ENCODE data around the gene CCDC51. TPM values are rescaled to one million over a fixed set of nuclear protein-coding genes. Genes with fewer than 3 reads are reported as not detected.
A peak's percentile ranks its signal among the peaks of the same experiment; 100 is the strongest.

Gene CCDC51
- total and polyA plus RNA-seq, 2 of the 13 experiments (the other 11 are each of a cell fraction or from before 2014, with no cell fraction given): 18.1 to 29.4 TPM

- H4K20me1 ChIP-seq (ENCODE audit: insufficient read depth, low read length): no peaks in the 10 kb centered on the region
- H3K27me3 ChIP-seq (ENCODE audit: control insufficient read depth in 1 of 2, insufficient read depth in 2 of 2, low read length in 2 of 2): no peaks in the 10 kb centered on the region; a peak in 1 of 5 replicates
- BruUV-seq (replicated peaks): no TSS peak
- CTCF ChIA-PET (ENCODE audit: low intra/inter-chr PET ratio, low total read pairs): no interaction called here
- peak overlapping the region; percentile 95 for H3K4me2 ChIP-seq (ENCODE audit: low read depth, low read length)
- in situ Hi-C loops (cut with HindIII; ENCODE audit: extremely low pct_ligation_motif_present, low pct_unique_long_range_greater_than_20kb): no loop called here
- peak overlapping the region; percentile 61 to 83 (median 65) for H3K4me3 ChIP-seq (replicated peaks in 1 of 3; ENCODE audit: insufficient read depth in 1 of 3, low read depth in 2 of 3, low read length in 3 of 3)
- ATAC-seq (peak; percentile 47), DNase-seq (ENCODE audit: low spot score) (no peak), FAIRE-seq (no peak)
- no peak overlapping the region for H2AFZ ChIP-seq (ENCODE audit: low read length)
- 0 out of 2 replicates have a peak, but pooled peaks have one; percentile 19 for TF ChIP-seq ZNF143 (CRISPR knock-in tag; IDR thresholded peaks at IDR 0.05)
- TF ChIP-seq ARID2 (CRISPR knock-in tag; IDR thresholded peaks at IDR 0.05; ENCODE audit: borderline replicate concordance): 0 out of 2 replicates have a peak, but pooled peaks have one; percentile 59
- no peak for TF ChIP-seq TGIF2 (CRISPR knock-in tag; IDR thresholded peaks at IDR 0.05)
- TF ChIP-seq MATR3 (CRISPR knock-in tag; IDR thresholded peaks at IDR 0.05): no peak
- TF ChIP-seq MXD1 (CRISPR knock-in tag; IDR thresholded peaks at IDR 0.05): 0 out of 2 replicates have a peak, but pooled peaks have one; percentile 2
- TF ChIP-seq PCBP1 (IDR thresholded peaks at IDR 0.05; ENCODE audit: borderline replicate concordance, low read depth, low read length): 0 out of 2 replicates have a peak, but pooled peaks have one; percentile 11
- H3K4me1 ChIP-seq (ENCODE audit: insufficient read depth, low read length): peaks cover 57% of the 10 kb centered on the region
- WGBS (ENCODE audit: low lambda C conversion rate): 0% methylated on average over 1 of the region's 5 CpGs
- H3K27ac ChIP-seq (ENCODE audit: extremely low read length, insufficient read depth, low read length): peak overlapping the region; percentile 89
- intact Hi-C loops (cut with micrococcal nuclease; ENCODE audit: unreplicated experiment): loop anchor here (2.0 kb wide), 2 partner anchors 34 to 84 kb away; partner anchors contain the start of gene PFKFB4
- no peaks in the 10 kb centered on the region for H3K9me3 ChIP-seq (ENCODE audit: low read length)
- POLR2A ChIA-PET: interaction anchor here (0.8 to 3.2 kb wide), 31 partner anchors 8 to 284 kb away, joined by 3 to 41 read pairs (median 10); partner anchors contain the start of genes ATRIP, CCDC51, CDC25A and CELSR3
- peak overlapping the region; percentile 80 for H3K9ac ChIP-seq (ENCODE audit: insufficient read depth, low read depth, low read length)
- peaks cover 2 to 10% of the 10 kb centered on the region in 2 experiments; a peak in 2 of 5 replicates for H3K36me3 ChIP-seq (replicated peaks in 1 of 2; ENCODE audit: control insufficient read depth in 1 of 2, insufficient read depth in 2 of 2, low read length in 2 of 2)
- peaks cover 4% of the 10 kb centered on the region for H3K79me2 ChIP-seq (ENCODE audit: insufficient read depth, low read length)
These were observed 32.7 kb upstream of the CCDC51 start for GRCh38 chr3:48472673-48472922.

- POLR2A ChIA-PET: interaction anchor here (1.2 to 1.7 kb wide), 5 partner anchors 19 to 87 kb away, joined by 3 to 5 read pairs (median 4); partner anchors contain the start of genes ATRIP, CCDC51, PFKFB4 and TMA7
- H4K20me1 ChIP-seq (ENCODE audit: insufficient read depth, low read length): no peaks in the 10 kb centered on the region
- no CpG with 5 or more reads among the region's 1 CpG for WGBS (ENCODE audit: low lambda C conversion rate)
- no peak for ATAC-seq
- CTCF ChIA-PET (ENCODE audit: low intra/inter-chr PET ratio, low total read pairs): no interaction called here
- no peak overlapping the region for H2AFZ ChIP-seq (ENCODE audit: low read length)
- H3K4me2 ChIP-seq (ENCODE audit: low read depth, low read length): 0 out of 2 replicates have a peak overlapping the region, but pooled peaks have one; percentile 18
- intact Hi-C loops (cut with micrococcal nuclease; ENCODE audit: unreplicated experiment): no loop called here
- H3K4me3 ChIP-seq (replicated peaks in 1 of 3; ENCODE audit: insufficient read depth in 1 of 3, low read depth in 2 of 3, low read length in 3 of 3): no peak overlapping the region
- DNase-seq (ENCODE audit: low spot score): no peak
- H3K27ac ChIP-seq (ENCODE audit: extremely low read length, insufficient read depth, low read length): peak overlapping the region; percentile 54
- in situ Hi-C loops (cut with HindIII; ENCODE audit: extremely low pct_ligation_motif_present, low pct_unique_long_range_greater_than_20kb): no loop called here
- H3K27me3 ChIP-seq (ENCODE audit: control insufficient read depth in 1 of 2, insufficient read depth in 2 of 2, low read length in 2 of 2): no peaks in the 10 kb centered on the region; a peak in 1 of 5 replicates
- no TSS peak for BruUV-seq (replicated peaks)
- no peak for FAIRE-seq
- peaks cover 3 to 10% of the 10 kb centered on the region in 2 experiments; a peak in 3 of 5 replicates for H3K36me3 ChIP-seq (replicated peaks in 1 of 2; ENCODE audit: control insufficient read depth in 1 of 2, insufficient read depth in 2 of 2, low read length in 2 of 2)
- no peak overlapping the region for H3K9ac ChIP-seq (ENCODE audit: insufficient read depth, low read depth, low read length)
- peaks cover 4% of the 10 kb centered on the region for H3K79me2 ChIP-seq (ENCODE audit: insufficient read depth, low read length)
- peaks cover 75% of the 10 kb centered on the region for H3K4me1 ChIP-seq (ENCODE audit: insufficient read depth, low read length)
- H3K9me3 ChIP-seq (ENCODE audit: low read length): no peaks in the 10 kb centered on the region
- TF ChIP-seq PCBP1 (IDR thresholded peaks at IDR 0.05; ENCODE audit: borderline replicate concordance, low read depth, low read length) (no peak), MEF2D (CRISPR knock-in tag; IDR thresholded peaks at IDR 0.05) (no peak), NCOA5 (CRISPR knock-in tag; IDR thresholded peaks at IDR 0.05) (no peak), TBX3 (IDR thresholded peaks at IDR 0.05; ENCODE audit: borderline replicate concordance) (no peak), PLRG1 (conservative IDR thresholded peaks at IDR 0.05) (no peak), TSC22D2 (CRISPR knock-in tag; IDR thresholded peaks at IDR 0.05; ENCODE audit: borderline replicate concordance) (no peak), LCORL (IDR thresholded peaks at IDR 0.05) (no peak), LCORL (CRISPR knock-in tag; IDR thresholded peaks at IDR 0.05) (no peak), NR2F6 (IDR thresholded peaks at IDR 0.05) (peak; percentile 31; the same call in 1 of the 2 replicates), NR2F6 (CRISPR knock-in tag; IDR thresholded peaks at IDR 0.05) (no peak)
- TF ChIP-seq, protein P1, sequence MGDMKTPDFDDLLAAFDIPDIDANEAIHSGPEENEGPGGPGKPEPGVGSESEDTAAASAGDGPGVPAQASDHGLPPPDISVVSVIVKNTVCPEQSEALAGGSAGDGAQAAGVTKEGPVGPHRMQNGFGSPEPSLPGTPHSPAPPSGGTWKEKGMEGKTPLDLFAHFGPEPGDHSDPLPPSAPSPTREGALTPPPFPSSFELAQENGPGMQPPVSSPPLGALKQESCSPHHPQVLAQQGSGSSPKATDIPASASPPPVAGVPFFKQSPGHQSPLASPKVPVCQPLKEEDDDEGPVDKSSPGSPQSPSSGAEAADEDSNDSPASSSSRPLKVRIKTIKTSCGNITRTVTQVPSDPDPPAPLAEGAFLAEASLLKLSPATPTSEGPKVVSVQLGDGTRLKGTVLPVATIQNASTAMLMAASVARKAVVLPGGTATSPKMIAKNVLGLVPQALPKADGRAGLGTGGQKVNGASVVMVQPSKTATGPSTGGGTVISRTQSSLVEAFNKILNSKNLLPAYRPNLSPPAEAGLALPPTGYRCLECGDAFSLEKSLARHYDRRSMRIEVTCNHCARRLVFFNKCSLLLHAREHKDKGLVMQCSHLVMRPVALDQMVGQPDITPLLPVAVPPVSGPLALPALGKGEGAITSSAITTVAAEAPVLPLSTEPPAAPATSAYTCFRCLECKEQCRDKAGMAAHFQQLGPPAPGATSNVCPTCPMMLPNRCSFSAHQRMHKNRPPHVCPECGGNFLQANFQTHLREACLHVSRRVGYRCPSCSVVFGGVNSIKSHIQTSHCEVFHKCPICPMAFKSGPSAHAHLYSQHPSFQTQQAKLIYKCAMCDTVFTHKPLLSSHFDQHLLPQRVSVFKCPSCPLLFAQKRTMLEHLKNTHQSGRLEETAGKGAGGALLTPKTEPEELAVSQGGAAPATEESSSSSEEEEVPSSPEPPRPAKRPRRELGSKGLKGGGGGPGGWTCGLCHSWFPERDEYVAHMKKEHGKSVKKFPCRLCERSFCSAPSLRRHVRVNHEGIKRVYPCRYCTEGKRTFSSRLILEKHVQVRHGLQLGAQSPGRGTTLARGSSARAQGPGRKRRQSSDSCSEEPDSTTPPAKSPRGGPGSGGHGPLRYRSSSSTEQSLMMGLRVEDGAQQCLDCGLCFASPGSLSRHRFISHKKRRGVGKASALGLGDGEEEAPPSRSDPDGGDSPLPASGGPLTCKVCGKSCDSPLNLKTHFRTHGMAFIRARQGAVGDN (CRISPR knock-in tag; IDR thresholded peaks at IDR 0.05): peak; percentile 44; the same call in 1 of the 2 replicates
These were observed 30.4 kb upstream of the CCDC51 start for GRCh38 chr3:48470286-48470685.

Data from HepG2 (cell line).